ENCODE results near the gene ACOT12.
A peak's percentile ranks its signal among the peaks of the same experiment; 100 is the strongest.
"Not testable (repeated sequence)": the region's sequence is repeated elsewhere in the genome, so short reads cannot be mapped to it uniquely, and the experiment has no call there.

ACOT12 gene

DNA sequence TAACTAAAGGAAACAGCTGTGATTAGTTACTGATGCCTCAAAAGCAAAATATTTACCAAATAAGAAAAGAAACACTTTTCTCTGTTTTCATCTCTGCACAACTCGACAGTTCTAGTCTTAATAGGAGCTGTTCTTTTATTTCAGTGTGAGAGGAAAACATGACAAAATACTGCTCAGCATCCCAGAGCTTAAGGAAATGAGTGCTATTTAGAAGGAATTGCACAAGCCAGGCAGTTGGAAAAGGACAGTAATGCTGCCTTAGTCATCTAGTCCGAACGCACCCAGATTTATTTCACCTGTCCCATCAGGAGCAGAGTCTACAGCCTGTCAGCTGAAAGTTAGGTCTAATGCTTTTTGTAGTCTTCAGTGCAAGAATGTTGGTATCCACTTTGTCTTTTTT lies 80.2 kb downstream of the ACOT12 start:
- H3K36me3 ChIP-seq (ENCODE audit: control insufficient read depth, insufficient read depth, low read length): peaks cover 39% of the 10 kb centered on the region
- H3K4me3 ChIP-seq (ENCODE audit: low read depth, low read length): no peak overlapping the region
- H3K27me3 ChIP-seq (ENCODE audit: control insufficient read depth, insufficient read depth, low read length): no peaks in the 10 kb centered on the region
- no peaks in the 10 kb centered on the region; the same call in 1 of the 2 replicates for H3K4me1 ChIP-seq (ENCODE audit: control insufficient read depth, insufficient read depth, low read length)
- no peak overlapping the region for H3K9ac ChIP-seq (ENCODE audit: low read length)
- no peak overlapping the region for H3K27ac ChIP-seq (ENCODE audit: low read depth, low read length)
- no peaks in the 10 kb centered on the region for H3K9me3 ChIP-seq (ENCODE audit: control insufficient read depth, insufficient read depth, low read depth, low read length)

DNA sequence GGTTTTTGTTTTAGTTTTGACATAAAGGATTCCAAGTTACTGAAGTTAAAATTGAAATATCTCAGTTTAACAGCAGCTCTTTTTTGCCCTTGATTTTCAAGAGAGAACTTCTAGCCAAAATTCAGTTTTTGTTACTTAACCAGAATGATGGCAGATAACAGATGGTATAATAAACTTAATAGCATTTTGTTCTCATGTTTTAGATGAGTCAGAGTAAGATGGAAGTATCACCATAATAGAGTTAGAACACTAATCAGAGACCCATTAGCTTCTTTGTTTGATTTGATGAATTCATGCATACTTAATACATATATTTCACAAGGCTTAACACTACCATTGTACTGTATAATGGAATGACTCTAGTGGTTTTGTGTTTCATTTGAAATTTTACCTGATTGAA lies 80.7 kb downstream of the ACOT12 start:
- Histone ChIP-seq H3K4me3 (ENCODE audit: low read depth, low read length) (no peak overlapping the region), H3K36me3 (ENCODE audit: control insufficient read depth, insufficient read depth, low read length) (peaks cover 39% of the 10 kb centered on the region), H3K9ac (ENCODE audit: low read length) (no peak overlapping the region), H3K9me3 (ENCODE audit: control insufficient read depth, insufficient read depth, low read depth, low read length) (no peaks in the 10 kb centered on the region), H3K27me3 (ENCODE audit: control insufficient read depth, insufficient read depth, low read length) (no peaks in the 10 kb centered on the region), H3K4me1 (ENCODE audit: control insufficient read depth, insufficient read depth, low read length) (no peaks in the 10 kb centered on the region; the same call in 1 of the 2 replicates), H3K27ac (ENCODE audit: low read depth, low read length) (no peak overlapping the region)

DNA sequence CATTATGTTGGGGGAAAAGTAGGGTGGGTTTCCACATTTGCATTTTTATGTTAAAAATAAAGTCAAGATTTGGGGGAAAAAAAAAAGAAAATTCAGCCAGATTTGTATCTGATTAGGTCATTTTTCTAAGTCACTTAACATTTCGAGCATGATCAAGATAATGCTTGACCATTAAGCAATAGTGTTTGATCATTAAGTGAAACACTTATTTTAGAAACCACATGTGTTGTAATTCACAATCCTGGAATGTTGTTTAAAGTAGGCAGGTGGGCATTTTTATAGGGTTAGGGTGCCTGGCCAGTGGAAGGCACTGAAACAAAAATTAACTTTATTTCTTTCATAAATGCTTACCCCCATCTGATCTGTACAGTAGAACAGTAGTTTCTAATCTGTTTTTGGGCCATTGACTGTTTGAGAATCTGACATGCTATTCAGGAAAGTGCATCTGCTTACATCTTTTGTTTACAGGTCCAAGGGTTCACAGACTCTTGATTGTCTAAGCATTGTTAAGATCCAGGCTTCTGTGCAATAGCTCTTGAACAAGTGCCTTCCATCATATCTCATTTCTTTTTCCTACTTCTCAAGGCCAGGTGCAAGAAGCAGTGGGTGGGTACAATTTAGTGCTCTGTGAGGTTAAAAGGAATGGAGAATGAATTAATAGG lies 83.4 kb downstream of the ACOT12 start:
- Histone ChIP-seq H3K27ac (ENCODE audit: low read depth, low read length) (no peak overlapping the region), H3K9ac (ENCODE audit: low read length) (no peak overlapping the region), H3K36me3 (ENCODE audit: control insufficient read depth, insufficient read depth, low read length) (peaks cover 39% of the 10 kb centered on the region), H3K9me3 (ENCODE audit: control insufficient read depth, insufficient read depth, low read depth, low read length) (no peaks in the 10 kb centered on the region), H3K27me3 (ENCODE audit: control insufficient read depth, insufficient read depth, low read length) (no peaks in the 10 kb centered on the region), H3K4me3 (ENCODE audit: low read depth, low read length) (no peak overlapping the region), H3K4me1 (ENCODE audit: control insufficient read depth, insufficient read depth, low read length) (no peaks in the 10 kb centered on the region; the same call in 1 of the 2 replicates)

DNA sequence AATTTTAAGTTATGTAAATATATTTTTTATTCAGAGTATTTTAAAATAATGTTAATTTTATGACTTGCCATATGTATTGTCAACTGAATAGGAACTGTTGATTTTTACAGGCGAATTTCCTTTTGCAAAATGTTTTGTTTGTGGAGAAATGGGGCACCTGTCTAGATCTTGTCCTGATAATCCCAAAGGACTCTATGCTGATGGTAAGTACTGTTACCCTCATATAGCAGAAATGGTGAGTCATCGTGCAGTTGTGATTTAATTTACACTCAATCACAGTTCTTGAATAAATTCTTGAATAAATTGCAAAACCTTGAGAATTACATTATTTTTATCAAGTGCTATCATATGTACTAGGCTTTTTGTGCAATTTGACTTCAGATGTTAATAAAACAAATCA lies 85.1 kb downstream of the ACOT12 start:
- Histone ChIP-seq H3K9ac (ENCODE audit: low read length) (no peak overlapping the region), H3K27me3 (ENCODE audit: control insufficient read depth, insufficient read depth, low read length) (no peaks in the 10 kb centered on the region), H3K27ac (ENCODE audit: low read depth, low read length) (no peak overlapping the region), H3K9me3 (ENCODE audit: control insufficient read depth, insufficient read depth, low read depth, low read length) (no peaks in the 10 kb centered on the region), H3K4me3 (ENCODE audit: low read depth, low read length) (no peak overlapping the region), H3K36me3 (ENCODE audit: control insufficient read depth, insufficient read depth, low read length) (peaks cover 43% of the 10 kb centered on the region), H3K4me1 (ENCODE audit: control insufficient read depth, insufficient read depth, low read length) (no peaks in the 10 kb centered on the region)

DNA sequence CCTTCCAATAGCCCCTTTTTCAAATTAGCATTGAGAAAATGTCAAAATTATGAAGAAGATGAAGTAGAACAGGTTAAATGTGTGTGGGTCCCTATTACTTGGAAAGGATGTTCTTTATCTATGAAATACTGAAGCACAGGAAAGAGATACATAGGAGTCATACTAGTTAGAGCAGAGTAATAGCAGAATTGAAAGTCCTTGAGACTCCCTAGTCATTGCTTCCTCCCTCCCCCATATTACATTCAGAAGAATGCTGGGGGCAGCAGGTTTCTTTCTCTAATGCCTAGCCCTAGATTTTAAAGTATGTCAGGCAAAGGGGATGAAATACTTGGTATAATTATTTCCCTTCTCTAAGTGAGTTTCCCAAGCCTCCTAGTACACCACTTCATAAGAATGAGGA lies 88.1 kb downstream of the ACOT12 start:
- no peaks in the 10 kb centered on the region for H3K9me3 ChIP-seq (ENCODE audit: control insufficient read depth, insufficient read depth, low read depth, low read length)
- H3K36me3 ChIP-seq (ENCODE audit: control insufficient read depth, insufficient read depth, low read length): peaks cover 16% of the 10 kb centered on the region
- no peak overlapping the region for H3K4me3 ChIP-seq (ENCODE audit: low read depth, low read length)

DNA sequence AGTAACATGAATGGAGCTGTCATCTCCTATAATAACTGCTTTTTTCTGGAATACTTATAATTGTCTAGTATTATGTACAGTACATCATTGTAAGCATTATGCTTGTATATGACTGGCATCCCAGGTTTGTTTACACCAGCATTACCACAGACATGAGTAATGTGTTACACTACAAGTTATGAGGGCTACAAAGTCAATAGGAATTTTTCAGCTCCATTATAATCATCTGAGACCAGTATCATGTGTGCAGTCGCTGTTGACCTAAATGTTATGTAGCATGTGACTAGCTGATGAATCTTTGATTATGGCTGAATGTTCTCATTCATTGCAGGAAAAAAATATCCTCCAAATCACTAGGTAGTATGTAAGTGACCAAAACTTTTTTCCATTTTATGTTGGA lies 90.4 kb downstream of the ACOT12 start:
- H3K4me1 ChIP-seq (ENCODE audit: control insufficient read depth, insufficient read depth, low read length): peaks cover 6% of the 10 kb centered on the region; the same call in 1 of the 2 replicates
- H3K9ac ChIP-seq (ENCODE audit: low read length): no peak overlapping the region
- no peak overlapping the region for H3K27ac ChIP-seq (ENCODE audit: low read depth, low read length)
- no peaks in the 10 kb centered on the region for H3K27me3 ChIP-seq (ENCODE audit: control insufficient read depth, insufficient read depth, low read length)
- H3K9me3 ChIP-seq (ENCODE audit: control insufficient read depth, insufficient read depth, low read depth, low read length): no peaks in the 10 kb centered on the region
- peaks cover 5% of the 10 kb centered on the region for H3K36me3 ChIP-seq (ENCODE audit: control insufficient read depth, insufficient read depth, low read length)
- H3K4me3 ChIP-seq (ENCODE audit: low read depth, low read length): no peak overlapping the region

More for the DNA sequence above, 88.1 kb downstream of the ACOT12 start:
- Histone ChIP-seq H3K27me3 (ENCODE audit: control insufficient read depth, insufficient read depth, low read length) (no peaks in the 10 kb centered on the region), H3K27ac (ENCODE audit: low read depth, low read length) (no peak overlapping the region), H3K4me1 (ENCODE audit: control insufficient read depth, insufficient read depth, low read length) (no peaks in the 10 kb centered on the region), H3K9ac (ENCODE audit: low read length) (no peak overlapping the region)

DNA sequence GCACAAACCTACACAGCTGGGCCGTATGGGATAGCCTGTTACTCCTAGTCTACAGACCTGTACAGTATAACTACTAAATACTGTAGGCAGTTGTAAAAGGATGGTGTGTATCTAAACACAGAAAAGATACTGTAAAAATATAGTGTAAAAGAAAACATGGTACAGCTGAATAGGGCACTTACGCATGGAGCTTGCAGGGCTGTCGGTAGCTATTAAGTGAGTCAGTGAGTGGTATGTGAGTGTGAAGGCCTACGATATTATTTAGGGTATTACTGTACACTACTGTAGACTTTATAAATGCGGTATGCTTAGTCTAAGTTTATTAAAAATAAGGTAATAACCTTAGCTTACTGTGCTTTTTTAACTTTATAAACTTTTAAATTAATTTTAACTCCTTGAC lies 91.3 kb downstream of the ACOT12 start:
- Histone ChIP-seq H3K4me1 (ENCODE audit: control insufficient read depth, insufficient read depth, low read length) (peaks cover 6% of the 10 kb centered on the region; the same call in 1 of the 2 replicates), H3K9ac (ENCODE audit: low read length) (no peak overlapping the region), H3K9me3 (ENCODE audit: control insufficient read depth, insufficient read depth, low read depth, low read length) (no peaks in the 10 kb centered on the region), H3K4me3 (ENCODE audit: low read depth, low read length) (peak overlapping the region; percentile 76), H3K27ac (ENCODE audit: low read depth, low read length) (no peak overlapping the region), H3K36me3 (ENCODE audit: control insufficient read depth, insufficient read depth, low read length) (peaks cover 5% of the 10 kb centered on the region), H3K27me3 (ENCODE audit: control insufficient read depth, insufficient read depth, low read length) (no peaks in the 10 kb centered on the region)

DNA sequence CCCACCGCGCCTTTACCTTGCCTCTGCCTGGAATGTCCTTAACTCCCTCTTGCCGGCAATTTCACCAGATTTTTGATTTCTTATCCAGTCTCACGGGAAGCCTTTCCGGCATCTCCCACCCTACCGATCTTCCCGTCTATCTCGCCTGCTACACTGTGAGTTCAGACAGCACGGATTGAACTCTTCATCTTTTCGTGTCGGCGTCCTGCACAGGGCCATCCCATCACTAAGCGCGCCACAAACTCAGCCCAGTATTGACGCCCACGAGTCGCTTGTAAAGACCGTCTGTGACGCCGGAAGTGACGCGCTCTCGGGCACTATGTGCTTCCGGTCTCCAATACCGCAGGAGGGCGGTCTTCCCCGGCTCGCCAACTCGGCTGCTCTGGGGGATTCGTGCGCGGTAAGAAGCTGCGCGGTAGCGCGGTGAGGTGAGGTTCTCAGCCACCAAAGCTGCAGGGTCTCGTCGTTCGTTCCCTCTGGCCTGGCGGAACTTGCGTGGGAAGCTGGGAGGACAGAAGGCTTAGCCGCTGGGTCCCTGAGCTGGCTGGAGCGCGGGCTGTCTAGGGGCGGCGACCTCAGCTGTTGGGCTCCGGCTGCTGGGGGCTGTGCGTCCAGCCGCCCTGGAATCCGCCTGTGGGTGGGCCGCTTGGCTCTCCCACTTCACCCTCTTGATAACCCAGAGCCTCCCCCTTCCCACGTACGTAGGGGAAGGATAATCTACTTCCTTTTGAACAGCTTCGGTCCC lies 92.5 kb downstream of the ACOT12 start, which contains the start of gene ZCCHC9:
TSS of gene ZCCHC9 (plus strand) at position 317 of the 745 bp plus-strand sequence. CDS start 3,171 bp downstream, outside the sequence.
- Histone ChIP-seq H3K9me3 (ENCODE audit: control insufficient read depth, insufficient read depth, low read depth, low read length) (no peaks in the 10 kb centered on the region), H3K4me3 (ENCODE audit: low read depth, low read length) (peak within 1 kb of the TSS; percentile 76), H3K36me3 (ENCODE audit: control insufficient read depth, insufficient read depth, low read length) (peaks cover 5% of the 10 kb centered on the region), H3K27ac (ENCODE audit: low read depth, low read length) (peak within 1 kb of the TSS; percentile 23), H3K4me1 (ENCODE audit: control insufficient read depth, insufficient read depth, low read length) (peaks cover 6% of the 10 kb centered on the region; the same call in 1 of the 2 replicates), H3K9ac (ENCODE audit: low read length) (peak within 1 kb of the TSS; percentile 83), H3K27me3 (ENCODE audit: control insufficient read depth, insufficient read depth, low read length) (no peaks in the 10 kb centered on the region)

DNA sequence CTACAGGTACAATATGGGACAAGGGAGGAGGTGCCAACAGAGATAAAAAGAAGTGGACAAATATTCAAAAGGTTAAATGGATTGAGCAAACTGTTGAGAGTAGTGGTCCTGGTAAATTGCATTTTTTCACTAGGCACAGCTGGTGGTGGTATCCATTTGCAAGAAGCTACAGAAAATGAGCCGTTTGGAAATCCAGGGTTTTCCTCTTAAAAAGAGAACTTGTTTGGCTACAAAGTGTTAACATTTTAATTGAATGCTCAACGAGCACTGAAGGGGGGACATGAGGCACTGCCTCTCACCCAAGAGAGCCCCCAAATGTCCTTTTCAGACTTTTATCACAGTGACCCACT lies 93.0 kb downstream of the ACOT12 start:
- H3K4me1 ChIP-seq (ENCODE audit: control insufficient read depth, insufficient read depth, low read length): peaks cover 6% of the 10 kb centered on the region; the same call in 1 of the 2 replicates
- H3K4me3 ChIP-seq (ENCODE audit: low read depth, low read length): peak overlapping the region; percentile 76
- peak overlapping the region; percentile 23; the same call in 1 of the 2 replicates for H3K27ac ChIP-seq (ENCODE audit: low read depth, low read length)
- H3K36me3 ChIP-seq (ENCODE audit: control insufficient read depth, insufficient read depth, low read length): peaks cover 5% of the 10 kb centered on the region
- H3K9me3 ChIP-seq (ENCODE audit: control insufficient read depth, insufficient read depth, low read depth, low read length): no peaks in the 10 kb centered on the region
- peak overlapping the region; percentile 83 for H3K9ac ChIP-seq (ENCODE audit: low read length)
- no peaks in the 10 kb centered on the region for H3K27me3 ChIP-seq (ENCODE audit: control insufficient read depth, insufficient read depth, low read length)

DNA sequence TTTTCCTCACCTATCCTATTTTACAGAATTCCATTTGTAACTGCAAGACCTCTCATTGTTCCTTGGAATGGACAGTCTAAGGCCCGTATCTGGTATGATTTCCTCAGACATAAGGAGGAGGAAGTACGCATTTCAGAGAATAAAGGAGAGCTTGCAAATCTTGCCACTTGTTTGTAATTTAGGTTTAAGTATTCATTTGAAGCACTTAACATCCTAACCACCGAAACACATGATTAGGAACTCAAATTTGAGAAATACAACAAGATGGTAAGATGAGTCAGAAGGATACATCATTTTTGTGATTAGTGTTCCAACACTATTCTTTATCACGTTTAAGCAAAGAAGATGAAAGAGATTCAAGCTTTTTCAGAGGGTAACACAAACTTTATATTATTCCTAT lies 96.4 kb downstream of the ACOT12 start:
- H3K4me3 ChIP-seq (ENCODE audit: low read depth, low read length): no peak overlapping the region
- peaks cover 6% of the 10 kb centered on the region; the same call in 1 of the 2 replicates for H3K4me1 ChIP-seq (ENCODE audit: control insufficient read depth, insufficient read depth, low read length)
- H3K9ac ChIP-seq (ENCODE audit: low read length): no peak overlapping the region
- no peaks in the 10 kb centered on the region for H3K36me3 ChIP-seq (ENCODE audit: control insufficient read depth, insufficient read depth, low read length)
- H3K9me3 ChIP-seq (ENCODE audit: control insufficient read depth, insufficient read depth, low read depth, low read length): peaks cover 6% of the 10 kb centered on the region; the same call in 1 of the 2 replicates
- H3K27ac ChIP-seq (ENCODE audit: low read depth, low read length): no peak overlapping the region
- H3K27me3 ChIP-seq (ENCODE audit: control insufficient read depth, insufficient read depth, low read length): no peaks in the 10 kb centered on the region

DNA sequence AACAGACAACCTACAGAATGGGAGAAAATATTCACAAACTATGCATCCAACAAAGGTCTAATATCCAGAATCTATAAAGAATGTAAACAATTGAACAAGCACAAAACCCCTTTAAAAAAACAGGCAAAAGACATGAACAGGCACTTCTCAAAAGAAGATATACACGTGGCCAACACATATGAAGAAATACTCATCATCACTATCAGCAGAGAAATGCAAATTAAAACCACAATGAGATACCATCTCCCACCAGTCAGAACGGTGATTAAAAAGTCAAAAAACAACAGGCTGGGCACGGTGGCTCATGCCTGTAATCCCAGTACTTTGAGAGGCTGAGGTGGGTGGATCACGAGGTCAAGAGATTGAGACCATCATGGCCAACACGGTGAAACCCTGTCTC lies 99.9 kb downstream of the ACOT12 start:
- peaks cover 17% of the 10 kb centered on the region for H3K9me3 ChIP-seq (ENCODE audit: control insufficient read depth, insufficient read depth, low read depth, low read length)
- not testable (repeated sequence) for H3K9ac ChIP-seq (ENCODE audit: low read length); H3K27ac ChIP-seq (ENCODE audit: low read depth, low read length); H3K4me1 ChIP-seq (ENCODE audit: control insufficient read depth, insufficient read depth, low read length); H3K4me3 ChIP-seq (ENCODE audit: low read depth, low read length); H3K27me3 ChIP-seq (ENCODE audit: control insufficient read depth, insufficient read depth, low read length); H3K36me3 ChIP-seq (ENCODE audit: control insufficient read depth, insufficient read depth, low read length)
